HG02798 (cell line): Measurements from ENCODE around the gene CHRNA5.
A peak's percentile ranks its signal among the peaks of the same experiment; 100 is the strongest.
"Not testable (repeated sequence)": the region's sequence is repeated elsewhere in the genome, so short reads cannot be mapped to it uniquely, and the experiment has no call there.

Experiments used
- ATAC-seq: cut with Tn5 transposase; IDR thresholded peaks from one replicate; pipeline ENCODE4 v1.9.1; 2021; ENCODE audit warnings: mild to moderate bottlenecking; ENCODE audit not compliant: unreplicated experiment, poor library complexity

CHRNA5 gene

GRCh38 chr15:78564743-78565096 lies 600 bp upstream of the CHRNA5 start:
- peak; percentile 4 for ATAC-seq

DNA sequence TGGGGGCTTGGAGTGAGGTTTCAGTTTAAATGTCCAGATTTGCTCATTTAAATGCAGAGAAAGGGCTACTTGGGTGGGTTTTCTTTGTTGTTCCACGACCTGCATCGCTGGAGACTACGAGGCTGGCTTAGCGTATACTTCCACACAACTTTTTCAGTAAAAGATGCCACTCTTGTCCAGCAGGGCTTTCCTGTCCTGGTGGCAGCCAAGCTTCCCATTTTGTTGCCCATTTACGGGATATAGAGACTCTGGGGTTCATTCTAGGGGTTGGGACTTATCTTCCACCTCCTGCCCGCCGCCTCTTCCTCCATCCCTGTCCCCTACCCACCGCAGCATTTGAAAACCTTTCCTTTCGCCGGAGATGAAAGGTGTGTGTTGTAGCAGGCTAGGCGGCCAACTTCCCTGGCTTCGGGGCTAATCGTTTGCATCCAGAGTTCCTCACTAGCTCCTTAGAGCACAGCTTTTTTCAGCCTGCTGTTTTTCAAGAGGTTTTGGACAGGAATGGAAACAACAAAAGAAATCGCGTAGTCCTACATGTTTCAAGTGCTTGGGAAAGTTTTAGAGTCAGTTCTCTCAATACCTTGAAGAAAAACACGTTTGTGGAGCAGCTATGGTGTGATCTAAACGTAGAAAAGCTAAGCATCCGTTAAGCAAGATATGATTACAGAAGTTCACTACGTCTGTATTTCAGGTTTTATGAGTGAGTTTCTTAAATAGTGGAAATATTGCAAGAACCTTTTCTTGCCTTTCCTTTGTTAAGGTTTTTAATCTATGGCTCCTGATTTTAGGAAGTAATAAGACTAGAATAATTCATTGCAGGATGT lies 843 bp downstream of the CHRNA5 start:
- peak; percentile 13 for ATAC-seq

- no peak for ATAC-seq
These were observed 2.2 kb downstream of the CHRNA5 start for GRCh38 chr15:78567531-78567930.

DNA sequence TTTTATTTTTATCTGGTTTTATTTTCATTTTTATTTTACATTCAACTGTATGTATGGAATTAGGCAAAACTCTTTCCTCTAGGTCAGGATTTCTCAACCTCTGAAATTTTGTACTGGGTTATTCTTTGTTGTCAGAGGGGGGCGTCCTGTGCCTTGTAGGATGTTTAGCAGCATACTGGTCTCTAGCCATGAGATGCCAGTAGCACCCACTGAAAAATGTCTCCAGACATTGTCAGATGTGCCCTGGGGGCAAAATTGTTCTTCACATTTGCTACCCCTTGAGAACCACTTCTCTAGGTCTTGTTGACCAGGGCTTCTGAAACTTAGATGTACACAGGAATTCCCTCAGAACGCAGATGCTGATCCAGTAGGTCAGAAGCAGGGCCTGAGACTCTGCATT lies 5.4 kb downstream of the CHRNA5 start:
- ATAC-seq, result no peak

- ATAC-seq, result no peak
These were observed 6.1 kb downstream of the CHRNA5 start for GRCh38 chr15:78571382-78571781.

DNA sequence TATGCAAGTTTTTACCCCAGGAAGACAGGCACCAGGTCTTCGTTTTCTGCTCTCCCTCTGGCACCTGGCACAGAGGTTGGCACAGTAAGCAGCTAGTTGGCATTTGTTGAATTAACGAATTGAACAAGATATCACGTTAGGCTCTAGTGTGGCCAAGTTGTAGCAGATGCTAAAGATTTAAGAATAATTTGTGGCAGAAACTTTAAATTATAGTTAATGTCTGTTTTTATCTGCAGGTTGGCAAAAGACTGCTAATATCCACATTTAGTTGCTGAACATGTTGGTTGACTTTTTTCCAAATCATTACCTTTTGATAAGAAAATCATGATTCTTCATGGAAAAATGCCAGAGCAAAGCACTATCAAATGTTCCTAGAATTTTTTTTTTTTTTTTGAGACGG lies 8.1 kb downstream of the CHRNA5 start:
- no peak for ATAC-seq

- ATAC-seq, result no peak
These were observed 9.6 kb downstream of the CHRNA5 start for GRCh38 chr15:78574944-78575343.

DNA sequence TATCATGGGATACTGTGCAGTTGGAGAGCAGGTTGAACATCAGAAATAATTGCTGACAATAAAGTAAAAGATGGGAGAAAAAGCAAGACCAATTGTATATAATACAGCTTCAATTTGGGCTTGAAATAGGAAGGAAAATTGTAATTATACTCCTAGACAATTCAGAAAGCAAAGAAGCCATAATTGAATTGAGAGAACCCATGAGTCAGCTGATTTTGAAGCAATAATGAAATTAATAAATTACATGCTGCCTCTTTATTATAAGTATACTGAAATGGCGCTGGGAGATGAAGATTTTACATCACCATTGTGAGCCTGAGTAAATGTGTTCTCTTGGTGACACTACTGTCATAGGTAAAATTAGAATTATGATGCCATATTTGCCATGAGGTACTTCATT lies 32.3 kb downstream of the CHRNA5 start:
- no peak for ATAC-seq

DNA sequence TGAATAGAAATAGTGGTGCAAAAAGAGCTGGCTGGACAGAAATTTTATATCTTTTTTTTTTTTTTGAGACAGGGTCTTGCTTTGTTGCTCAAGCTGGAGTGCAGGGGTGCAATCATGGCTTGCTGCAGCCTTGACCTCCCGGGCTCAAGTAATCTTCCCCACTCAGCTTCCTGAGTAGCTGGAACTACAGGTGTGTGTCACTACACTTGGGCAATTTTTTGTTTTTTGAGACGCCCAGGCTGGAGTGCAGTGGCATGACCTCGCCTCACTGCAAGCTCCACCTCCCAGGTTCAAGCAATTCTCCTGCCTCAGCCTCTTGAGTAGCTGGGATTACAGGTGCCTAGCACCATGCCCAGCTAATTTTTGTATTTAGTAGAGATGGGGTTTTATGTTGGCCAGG lies 33.0 kb downstream of the CHRNA5 start:
- no peak for ATAC-seq

- no peak for ATAC-seq
These were observed 33.9 kb downstream of the CHRNA5 start for GRCh38 chr15:78599189-78599588.

DNA sequence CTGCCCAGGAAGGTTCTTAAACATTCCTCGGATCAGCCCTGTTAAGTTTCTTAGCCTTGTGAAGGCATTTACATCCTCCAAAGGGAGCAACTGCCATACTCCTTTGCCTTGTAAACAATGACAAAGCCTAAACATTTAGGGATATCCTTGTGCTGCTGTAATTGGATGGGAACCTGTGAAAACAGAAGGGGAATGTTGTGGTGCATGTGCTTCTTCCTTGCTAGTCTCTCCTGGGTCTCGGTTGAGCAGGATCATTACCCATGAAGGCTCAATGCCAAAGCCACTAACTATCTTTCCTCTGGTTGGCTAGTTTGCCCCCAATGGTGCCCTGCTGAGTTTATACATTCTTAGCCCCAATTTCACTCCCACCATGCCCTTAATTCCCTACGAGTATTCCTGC lies 38.1 kb downstream of the CHRNA5 start:
- ATAC-seq, result no peak

GRCh38 chr15:78604420-78604819 lies 39.1 kb downstream of the CHRNA5 start:
- no peak for ATAC-seq

- ATAC-seq, result no peak
These were observed 39.9 kb downstream of the CHRNA5 start for GRCh38 chr15:78605201-78605600.

- ATAC-seq, result no peak
These were observed 40.4 kb downstream of the CHRNA5 start for GRCh38 chr15:78605680-78606079.

DNA sequence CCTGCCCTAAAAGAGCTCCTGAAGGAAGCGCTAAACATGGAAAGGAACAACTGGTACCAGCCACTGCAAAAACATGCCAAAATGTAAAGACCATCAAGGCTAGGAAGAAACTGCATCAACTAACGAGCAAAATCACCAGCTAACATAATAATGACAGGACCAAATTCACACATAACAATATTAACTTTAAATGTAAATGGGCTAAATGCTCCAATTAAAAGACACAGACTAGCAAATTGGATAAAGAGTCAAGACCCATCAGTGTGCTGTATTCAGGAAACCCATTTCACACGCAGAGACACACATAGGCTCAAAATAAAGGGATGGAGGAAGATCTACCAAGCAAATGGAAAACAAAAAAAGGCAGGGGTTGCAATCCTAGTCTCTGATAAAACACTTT lies 44.2 kb downstream of the CHRNA5 start:
- ATAC-seq, result not testable (repeated sequence)

GRCh38 chr15:78614021-78614420 lies 48.7 kb downstream of the CHRNA5 start:
- ATAC-seq, result no peak

GRCh38 chr15:78615151-78615589 lies 49.9 kb downstream of the CHRNA5 start:
- ATAC-seq, result no peak

DNA sequence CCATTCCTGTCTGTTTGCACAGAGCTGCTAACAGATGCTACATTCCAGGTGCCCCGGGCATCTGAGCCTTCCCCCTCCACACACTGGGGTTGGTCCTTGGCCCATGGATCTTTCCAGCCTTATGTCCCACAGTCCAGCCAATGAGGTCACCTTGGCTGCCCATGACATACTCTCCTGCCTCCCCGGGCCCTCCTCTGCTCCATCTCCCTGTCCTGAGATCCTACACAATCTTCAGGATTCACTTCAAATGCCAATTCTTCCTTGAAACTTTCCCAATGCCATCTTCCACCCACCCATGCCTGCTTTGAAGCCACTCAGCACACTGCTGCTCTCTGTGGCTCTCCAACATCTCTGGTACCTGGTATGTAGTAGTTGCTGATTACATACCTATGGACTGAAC lies 51.2 kb downstream of the CHRNA5 start:
- no peak for ATAC-seq

DNA sequence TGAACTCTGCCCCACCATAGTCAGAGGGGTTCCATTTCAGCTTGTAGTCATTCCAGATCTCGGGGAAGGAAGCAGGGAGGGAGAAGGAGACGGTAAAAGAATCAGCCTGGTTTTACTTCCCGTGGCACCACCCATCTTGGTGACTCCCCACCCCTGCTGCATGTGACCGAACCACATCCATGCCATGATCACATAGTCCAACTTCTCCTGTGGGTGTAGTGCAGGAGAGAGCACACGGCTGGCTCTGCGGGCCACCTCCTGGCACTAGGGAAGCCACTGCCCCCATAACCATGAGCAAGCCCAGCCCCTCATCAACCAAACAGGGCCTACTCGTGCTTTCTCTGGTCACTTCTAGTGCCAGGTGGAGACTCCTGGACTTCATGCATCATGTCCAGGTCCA lies 51.8 kb downstream of the CHRNA5 start:
- ATAC-seq, result no peak

DNA sequence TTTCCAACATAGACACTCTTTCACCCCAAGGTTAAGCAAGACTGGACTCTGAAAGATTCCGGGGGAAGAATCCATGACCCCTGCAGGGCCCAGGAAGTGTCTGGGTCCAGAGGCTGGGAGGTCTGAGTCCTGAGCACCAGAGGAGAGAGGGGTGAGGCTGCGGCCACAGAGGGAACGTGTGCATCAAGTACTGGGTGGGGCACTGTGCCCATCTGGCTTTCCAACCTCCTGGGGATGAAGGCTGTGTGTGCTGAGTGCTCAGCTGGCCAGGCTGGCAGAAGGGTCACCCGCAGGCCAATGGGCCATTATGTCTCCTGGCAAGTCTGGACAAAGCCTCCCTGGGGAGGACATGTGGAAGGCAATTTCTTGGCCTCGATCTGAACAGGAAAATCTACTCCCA lies 52.2 kb downstream of the CHRNA5 start:
- ATAC-seq, result no peak

GRCh38 chr15:78618064-78618463 lies 52.7 kb downstream of the CHRNA5 start:
- ATAC-seq, result no peak

DNA sequence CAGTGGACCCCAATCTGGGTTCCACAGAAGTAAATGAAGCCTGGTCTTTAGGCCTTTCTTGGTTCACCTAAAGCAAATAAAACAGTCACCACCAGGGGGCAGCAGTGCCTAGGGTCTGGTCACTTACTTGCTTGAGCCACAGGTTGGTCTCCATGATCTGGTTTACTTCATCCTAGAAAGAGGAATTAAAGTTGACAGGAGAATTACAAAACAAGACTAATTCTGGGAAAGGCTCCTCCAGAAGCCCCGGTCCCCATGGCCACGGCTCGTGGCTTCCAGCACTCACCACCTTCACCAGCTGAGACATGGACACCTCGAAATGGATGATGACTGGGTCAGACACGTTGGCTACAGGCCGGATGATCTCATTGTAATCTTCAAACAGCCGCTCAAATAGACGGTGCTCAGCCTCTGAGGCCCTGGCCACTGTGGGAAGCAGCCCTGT lies 53.2 kb downstream of the CHRNA5 start:
- peak; percentile 50 for ATAC-seq
